GM12878 (cell line): ENCODE data around the gene LDLRAD4. TPM values are rescaled to one million over a fixed set of nuclear protein-coding genes. Genes with fewer than 3 reads are reported as not detected.

ENCODE experiments used
- ATAC-seq: fragments of 200-7000 bp; cut with Tn5 transposase; 3 replicates; pipeline ENCODE4 v1.9.1; 2020; ENCODE audit warnings: mild to moderate bottlenecking, moderate library complexity
- BruUV-seq: library from RNA; stranded (reverse); fragments of 400-500 nt; replicated peaks from 2 replicates; lab custom pipeline; 2021; lab: Mats Ljungman, UMichigan
- CTCF ChIA-PET: fragments of 300-600 bp; sonication (Branson Sonifier 250); formaldehyde crosslinking; extraction: SDS; loops from one replicate; lab custom pipeline; 2021; ENCODE audit warnings: inconsistent platforms; lab: Yijun Ruan, JAX
- POLR2A ChIA-PET: fragments of 350-600 bp; formaldehyde crosslinking; extraction: SDS; loops from one replicate; lab custom pipeline; 2021; ENCODE audit warnings: inconsistent platforms; lab: Charles Lee
- RAD21 ChIA-PET: fragments of 300-600 bp; sonication (Branson Sonifier 250); formaldehyde crosslinking; loops from one replicate; lab custom pipeline; 2023; ENCODE audit warnings: antibody characterized with exemption; ENCODE audit not compliant: unreplicated experiment; lab: Charles Lee
- SMC1A ChIA-PET: fragments of 300-600 bp; sonication (Branson Sonifier 250); formaldehyde crosslinking; loops from one replicate; lab custom pipeline; 2023; ENCODE audit not compliant: unreplicated experiment, uncharacterized antibody; lab: Charles Lee
- DNase-seq: peaks from one replicate; pipeline ENCODE4 v3.0.0-alpha.2; 2011; ENCODE audit warnings: low read depth, low spot score
- FAIRE-seq: peaks from 3 replicates; lab custom pipeline; 2011; peaks lifted over from hg19 to GRCh38; lab: Jason Lieb, UNC
- H2AFZ ChIP-seq: 2 replicates; pipeline ENCODE4 v1.6.0; 2011; ENCODE audit warnings: low read depth, low read length, control low read depth; ENCODE audit not compliant: control insufficient read depth
- H3K27ac ChIP-seq: 2 replicates; pipeline ENCODE4 v1.5.1; 2011; ENCODE audit warnings: control low read depth; ENCODE audit not compliant: control insufficient read depth, insufficient read depth
- H3K27me3 ChIP-seq, 2 experiments: replicated peaks in 1 of 2; 2 replicates each; pipeline versions ENCODE4 v1.6.0 to v1.6.1; 2011; ENCODE audit warnings: low read length in 1 of 2; ENCODE audit not compliant: control insufficient read depth in 2 of 2, insufficient read depth in 2 of 2
- H3K36me3 ChIP-seq, 2 experiments: 2 replicates each; pipeline ENCODE4 v1.5.1; 2011; ENCODE audit warnings: low read length in 1 of 2; ENCODE audit not compliant: control insufficient read depth in 2 of 2, insufficient read depth in 2 of 2
- H3K4me1 ChIP-seq: 2 replicates; pipeline ENCODE4 v1.6.1; 2011; ENCODE audit warnings: mild to moderate bottlenecking, low read length, moderate library complexity, mixed read lengths; ENCODE audit not compliant: control insufficient read depth, insufficient read depth
- H3K4me2 ChIP-seq: 2 replicates; pipeline ENCODE4 v1.6.0; 2011; ENCODE audit warnings: control low read depth; ENCODE audit not compliant: control insufficient read depth, insufficient read depth
- H3K4me3 ChIP-seq: fragments of 200-600 bp; sonication (generic); 2 replicates; pipeline ENCODE4 v1.5.1; 2016
- H3K79me2 ChIP-seq: 2 replicates; pipeline ENCODE4 v1.6.0; 2011; ENCODE audit warnings: low read length; ENCODE audit not compliant: control insufficient read depth, insufficient read depth
- H3K9ac ChIP-seq: 2 replicates; pipeline ENCODE4 v1.8.0; 2011; ENCODE audit warnings: low read length, control low read depth, mixed read lengths; ENCODE audit not compliant: control insufficient read depth, insufficient read depth
- H3K9me3 ChIP-seq: replicated peaks from 3 replicates; pipeline ENCODE4 v1.5.1; 2011; ENCODE audit warnings: mild to moderate bottlenecking, low read length; ENCODE audit not compliant: control insufficient read depth, insufficient read depth
- H4K20me1 ChIP-seq: 2 replicates; pipeline ENCODE4 v1.6.0; 2011; ENCODE audit not compliant: control insufficient read depth, insufficient read depth
- BRCA1 ChIP-seq: IDR thresholded peaks from 2 replicates; pipeline ENCODE4 v1.6.1; 2011; ENCODE audit warnings: low read depth, low read length, improper control_type of control experiment
- CBX5 ChIP-seq: sonication (generic); IDR thresholded peaks from 2 replicates; pipeline ENCODE4 v1.6.1; 2016; ENCODE audit warnings: low read depth, moderate library complexity, mild to moderate bottlenecking, inconsistent platforms
- CUX1 ChIP-seq: IDR thresholded peaks from 2 replicates; pipeline ENCODE4 v1.6.1; 2012; ENCODE audit warnings: improper control_type of control experiment, low read depth, low read length; ENCODE audit not compliant: insufficient replicate concordance
- IRF4 ChIP-seq: IDR thresholded peaks from 2 replicates; pipeline ENCODE4 v1.6.1; 2011; ENCODE audit warnings: low read depth, low read length
- MTA2 ChIP-seq: fragments of 450-650 bp; IDR thresholded peaks from 2 replicates; pipeline ENCODE4 v1.6.1; 2016; ENCODE audit warnings: low read depth, mild to moderate bottlenecking, moderate library complexity
- NFYA ChIP-seq: IDR thresholded peaks from 2 replicates; pipeline ENCODE4 v1.6.1; 2011; ENCODE audit warnings: low read depth, mild to moderate bottlenecking, low read length, improper control_type of control experiment, borderline replicate concordance
- POLR2AphosphoS2 ChIP-seq: IDR thresholded peaks from 2 replicates; pipeline ENCODE4 v1.6.1; 2011; ENCODE audit warnings: low read depth, mild to moderate bottlenecking, low read length, improper control_type of control experiment, moderate library complexity
- SMARCA5 ChIP-seq: fragments of 450-650 bp; IDR thresholded peaks from 2 replicates; pipeline ENCODE4 v1.6.1; 2017; ENCODE audit warnings: mild to moderate bottlenecking
- TBL1XR1 ChIP-seq: IDR thresholded peaks from 2 replicates; pipeline ENCODE4 v1.6.1; 2012; ENCODE audit warnings: low read depth, low read length, improper control_type of control experiment
- YY1 ChIP-seq: IDR thresholded peaks from 2 replicates; pipeline ENCODE4 v1.6.1; 2011; ENCODE audit warnings: low read depth, mild to moderate bottlenecking, low read length
- ZNF24 ChIP-seq: fragments of 450-650 bp; IDR thresholded peaks from 2 replicates; pipeline ENCODE4 v1.6.1; 2017; ENCODE audit warnings: antibody characterized with exemption, mild to moderate bottlenecking
- WGBS: methylation state at CpG from one replicate; pipeline ENCODE4 v1.1.6; 2016; ENCODE audit warnings: low lambda C conversion rate; ENCODE audit not compliant: insufficient replicate concordance, insufficient coverage; ENCODE audit errors: missing lambda C conversion rate; 5-methylcytosine and 5-hydroxymethylcytosine counted together
- in situ Hi-C: fragments of 300-500 bp; cut with MboI; formaldehyde crosslinking; loops from 9 replicates; pipeline ENCODE4 v1.14.3; 2018; ENCODE audit warnings: mixed read lengths
- intact Hi-C: fragments of 100-400 bp; cut with micrococcal nuclease; formaldehyde crosslinking; loops from one replicate; pipeline ENCODE4 v1.14.2; 2022; ENCODE audit not compliant: unreplicated experiment
- polyA plus RNA-seq, 11 experiments: library from polyadenylated mRNA; depleted of rRNA in 4 of 11; unstranded in 6 of 11; stranded (reverse) in 5 of 11; fragments of >200 nt; fragmentation: Nextera tagmentation in 4 of 11; fragmentation: Illumina TruSeq in 1 of 11; extraction: Ambion mirVana in 4 of 11; extraction: Trizol in 1 of 11; gene quantifications; 1 replicate in 1 of 11; 2 replicates in 10 of 11; pipeline versions ENCODE4 v1.2.1 to v1.2.3, GENCODE V29; 2011 to 2016; ENCODE audit warnings: inconsistent platforms in 2 of 11, missing spikeins in 2 of 11, low read depth in 1 of 11
- total RNA-seq, 4 experiments: library from RNA; depleted of rRNA in 3 of 4; stranded (reverse); fragments of >200 nt in 3 of 4; fragmentation: Illumina TruSeq in 1 of 4; extraction: Trizol in 1 of 4; gene quantifications; 2 replicates each; pipeline versions ENCODE4 v1.2.1 to v1.2.3, GENCODE V29; 2013 to 2021
- TF ChIP-seq, protein P1 (sequence below): fragments of 450-650 bp; IDR thresholded peaks from 2 replicates; pipeline ENCODE4 v1.6.1; 2017; ENCODE audit warnings: mild to moderate bottlenecking

The LDLRAD4 gene
- total and polyA plus RNA-seq, 10 of the 15 experiments (the other 5 are each of a cell fraction or from before 2014, with no cell fraction given) = 2.7 to 16.8 (median 11.2) TPM

DNA sequence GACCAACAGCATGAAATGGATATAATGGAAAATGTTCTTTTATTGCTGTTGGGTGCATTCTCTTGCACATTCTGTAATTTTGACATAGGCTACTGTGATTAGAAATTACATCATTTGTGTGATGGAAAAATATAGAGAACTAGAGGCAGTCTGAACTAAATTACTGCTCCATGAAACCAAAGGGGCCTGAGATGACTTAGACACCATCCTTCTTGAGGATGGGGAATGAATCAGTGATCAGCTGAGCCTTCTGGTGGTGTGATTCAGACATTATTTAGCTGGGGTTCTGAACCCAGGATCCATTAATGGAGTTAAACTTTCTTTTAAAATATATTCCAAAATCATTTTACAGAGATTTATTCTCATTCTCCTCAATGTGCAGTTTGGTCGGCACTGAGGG, 135.8 kb downstream of the LDLRAD4 start (continued):
- TF ChIP-seq CUX1 (no peak), YY1 (no peak), MTA2 (no peak), ZNF24 (no peak), NFYA (no peak), POLR2AphosphoS2 (no peak)
- TF ChIP-seq, all 136 proteins: peak for 0

DNA sequence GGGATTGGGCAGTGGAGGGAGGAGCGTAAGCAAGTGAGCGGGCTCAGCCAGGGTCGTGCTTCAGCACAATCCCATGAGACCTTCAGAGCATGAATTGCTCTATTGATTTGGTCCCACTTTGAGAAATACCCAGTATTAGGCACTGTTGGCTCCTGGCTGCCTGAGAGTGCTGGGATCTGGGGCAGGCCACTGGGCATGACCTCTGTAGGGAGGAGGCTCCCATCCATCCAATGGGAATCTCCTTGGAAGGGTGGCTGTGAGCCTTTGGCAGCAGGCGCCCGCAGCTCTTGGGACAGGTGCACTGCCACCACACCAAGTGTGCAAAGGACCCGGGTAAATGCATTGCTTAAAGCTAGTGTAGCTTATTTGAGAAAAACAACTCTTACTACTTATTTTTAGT, 137.5 kb downstream of the LDLRAD4 start:
- no peak for ATAC-seq
- no peak overlapping the region for H3K9ac ChIP-seq
- no peak overlapping the region for H2AFZ ChIP-seq
- H3K4me3 ChIP-seq = no peak overlapping the region
- intact Hi-C loops = no loop called here
- no peaks in the 10 kb centered on the region; the same call in 2 of the 3 replicates for H3K9me3 ChIP-seq
- H3K27ac ChIP-seq = no peak overlapping the region
- no peaks in the 10 kb centered on the region for H3K79me2 ChIP-seq
- no TSS peak for BruUV-seq
- ChIA-PET SMC1A (interaction anchor here (0.7 kb wide), 1 partner anchor 33 kb away, joined by 3 read pairs; no protein-coding TSS in a partner anchor), RAD21 (no interaction called here), CTCF (no interaction called here), POLR2A (interaction anchor here (0.7 kb wide), 1 partner anchor 78 kb away, joined by 3 read pairs; no protein-coding TSS in a partner anchor)
- no peaks in the 10 kb centered on the region for H3K36me3 ChIP-seq
- no peaks in the 10 kb centered on the region for H3K27me3 ChIP-seq
- no peak for DNase-seq
- H4K20me1 ChIP-seq = no peaks in the 10 kb centered on the region
- no peak overlapping the region for H3K4me2 ChIP-seq
- no peak for FAIRE-seq
- 42% methylated on average over 6 of the region's 6 CpGs for WGBS
- peaks cover 6% of the 10 kb centered on the region for H3K4me1 ChIP-seq
- TF ChIP-seq SMARCA5 = no peak
- TF ChIP-seq TBL1XR1 = no peak
- no peak for TF ChIP-seq CBX5
- TF ChIP-seq IRF4 = no peak
- TF ChIP-seq, protein P1, sequence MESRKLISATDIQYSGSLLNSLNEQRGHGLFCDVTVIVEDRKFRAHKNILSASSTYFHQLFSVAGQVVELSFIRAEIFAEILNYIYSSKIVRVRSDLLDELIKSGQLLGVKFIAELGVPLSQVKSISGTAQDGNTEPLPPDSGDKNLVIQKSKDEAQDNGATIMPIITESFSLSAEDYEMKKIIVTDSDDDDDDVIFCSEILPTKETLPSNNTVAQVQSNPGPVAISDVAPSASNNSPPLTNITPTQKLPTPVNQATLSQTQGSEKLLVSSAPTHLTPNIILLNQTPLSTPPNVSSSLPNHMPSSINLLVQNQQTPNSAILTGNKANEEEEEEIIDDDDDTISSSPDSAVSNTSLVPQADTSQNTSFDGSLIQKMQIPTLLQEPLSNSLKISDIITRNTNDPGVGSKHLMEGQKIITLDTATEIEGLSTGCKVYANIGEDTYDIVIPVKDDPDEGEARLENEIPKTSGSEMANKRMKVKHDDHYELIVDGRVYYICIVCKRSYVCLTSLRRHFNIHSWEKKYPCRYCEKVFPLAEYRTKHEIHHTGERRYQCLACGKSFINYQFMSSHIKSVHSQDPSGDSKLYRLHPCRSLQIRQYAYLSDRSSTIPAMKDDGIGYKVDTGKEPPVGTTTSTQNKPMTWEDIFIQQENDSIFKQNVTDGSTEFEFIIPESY = no peak
- TF ChIP-seq BRCA1 = no peak
- in situ Hi-C loops = no loop called here
